B cell (primary cell): ENCODE measurements around the gene CEP164. TPM values are rescaled to one million over a fixed set of nuclear protein-coding genes. Genes with fewer than 3 reads are reported as not detected.

Experiments used
- ATAC-seq: fragments of 200-7000 bp; cut with Tn5 transposase; one replicate; pipeline ENCODE4 v1.10.0; 2021; ENCODE audit warnings: low read depth, mild to moderate bottlenecking, moderate number of reproducible peaks, moderate library complexity
- CTCF ChIA-PET: fragments of 350-600 bp; sonication (Branson Sonifier 250); formaldehyde crosslinking; loops from one replicate; lab custom pipeline; 2021; ENCODE audit warnings: antibody characterized with exemption, inconsistent platforms; lab: Charles Lee
- POLR2A ChIA-PET: fragments of 350-600 bp; sonication (Branson Sonifier 250); formaldehyde crosslinking; loops from one replicate; lab custom pipeline; 2021; ENCODE audit warnings: antibody characterized with exemption; lab: Charles Lee
- DNase-seq: peaks from one replicate; pipeline ENCODE4 v3.0.0; 2013
- H2AFZ ChIP-seq: 2 replicates; pipeline ENCODE4 v1.6.1; 2012; ENCODE audit warnings: mild to moderate bottlenecking, low read depth, low read length; ENCODE audit not compliant: insufficient read depth, poor library complexity, severe bottlenecking
- H3K27ac ChIP-seq, 2 donors: 1 replicate in 1 of 2; 2 replicates in 1 of 2; pipeline ENCODE4 v1.5.1; 2012 to 2013; ENCODE audit warnings: low read length in 2 of 2, mild to moderate bottlenecking in 2 of 2, moderate library complexity in 1 of 2
- H3K27me3 ChIP-seq, 4 experiments: fragments of 200-600 bp in 1 of 4; sonication (generic) in 1 of 4; replicated peaks in 1 of 4; 1 replicate in 2 of 4; 2 replicates in 2 of 4; pipeline versions ENCODE4 v1.6.1 to v1.7.0; 2013 to 2016; ENCODE audit warnings: low read length in 3 of 4, mild to moderate bottlenecking in 2 of 4, mixed read lengths in 1 of 4, moderate library complexity in 1 of 4; ENCODE audit not compliant: insufficient read depth in 4 of 4, control insufficient read depth in 3 of 4; ENCODE audit errors: control extremely low read depth in 1 of 4
- H3K36me3 ChIP-seq, 2 experiments: replicated peaks in 1 of 2; 1 replicate in 1 of 2; 2 replicates in 1 of 2; pipeline versions ENCODE4 v1.6.1 to v1.7.1; 2013; ENCODE audit warnings: low read length in 1 of 2; ENCODE audit not compliant: insufficient read depth in 2 of 2, control insufficient read depth in 1 of 2; ENCODE audit errors: control extremely low read depth in 1 of 2, extremely low read depth in 1 of 2
- H3K4me1 ChIP-seq, 2 donors: fragments of 200-600 bp in 1 of 2; sonication (generic) in 1 of 2; 1 replicate in 1 of 2; 2 replicates in 1 of 2; pipeline versions ENCODE4 v1.5.1 to v1.6.1; 2013 to 2017; ENCODE audit warnings: low read length in 2 of 2; ENCODE audit not compliant: control insufficient read depth in 2 of 2, insufficient read depth in 2 of 2
- H3K4me2 ChIP-seq: replicated peaks from 2 replicates; pipeline ENCODE3; 2012; ENCODE audit warnings: mild to moderate bottlenecking, low read depth, low read length; ENCODE audit not compliant: poor library complexity, severe bottlenecking
- H3K4me3 ChIP-seq, 5 experiments: fragments of 200-600 bp in 1 of 5; sonication (generic) in 1 of 5; 1 replicate in 3 of 5; 2 replicates in 2 of 5; pipeline versions ENCODE4 v1.5.1 to v1.7.0; 2011 to 2016; ENCODE audit warnings: low read length in 4 of 5, mild to moderate bottlenecking in 4 of 5, low read depth in 2 of 5, control low read depth in 1 of 5, moderate library complexity in 1 of 5; ENCODE audit not compliant: insufficient read depth in 1 of 5; ENCODE audit errors: control extremely low read depth in 1 of 5, extremely low read depth in 1 of 5
- H3K79me2 ChIP-seq: fragments of 200-600 bp; sonication (generic); one replicate; pipeline ENCODE4 v1.6.0; 2016; ENCODE audit warnings: low read length; ENCODE audit not compliant: control insufficient read depth, insufficient read depth
- H3K9ac ChIP-seq: fragments of 200-600 bp; sonication (generic); 2 replicates; pipeline ENCODE4 v1.6.1; 2017; ENCODE audit warnings: mild to moderate bottlenecking, low read length, moderate library complexity
- H3K9me3 ChIP-seq, 3 donors: one replicate each; pipeline versions ENCODE4 v1.6.1 to v1.7.1; 2013; ENCODE audit warnings: low read length in 2 of 3; ENCODE audit not compliant: control insufficient read depth in 2 of 3, insufficient read depth in 1 of 3; ENCODE audit errors: control extremely low read depth in 1 of 3
- H4K20me1 ChIP-seq: 2 replicates; pipeline ENCODE4 v1.6.0; 2012; ENCODE audit warnings: mild to moderate bottlenecking, low read length; ENCODE audit not compliant: insufficient read depth, control insufficient read depth, poor library complexity, severe bottlenecking
- H3K27ac Mint-ChIP-seq: one replicate; pipeline ENCODE4 v1.8.0; 2021; ENCODE audit warnings: mixed read lengths
- H3K27me3 Mint-ChIP-seq: one replicate; pipeline ENCODE4 v1.8.0; 2021; ENCODE audit warnings: mixed read lengths
- H3K4me1 Mint-ChIP-seq: one replicate; pipeline ENCODE4 v1.8.0; 2021; ENCODE audit warnings: mixed read lengths
- H3K4me3 Mint-ChIP-seq: one replicate; pipeline ENCODE4 v1.8.0; 2021; ENCODE audit warnings: mixed read lengths
- H3K9me3 Mint-ChIP-seq: one replicate; pipeline ENCODE4 v1.8.0; 2022; ENCODE audit warnings: mixed read lengths; ENCODE audit not compliant: insufficient read depth
- CTCF ChIP-seq: fragments of 200-600 bp; IDR thresholded peaks from one replicate; pipeline ENCODE4 v1.8.0; 2022; ENCODE audit warnings: antibody characterized with exemption, mild to moderate bottlenecking
- EZH2 ChIP-seq: IDR thresholded peaks from 2 replicates; pipeline ENCODE4 v1.6.1; 2012; ENCODE audit warnings: borderline replicate concordance, low read depth, mild to moderate bottlenecking, moderate library complexity, low read length; ENCODE audit not compliant: insufficient read depth, poor library complexity, severe bottlenecking
- WGBS: methylation state at CpG from one replicate; pipeline ENCODE4 v1.1.5; 2013; ENCODE audit warnings: missing lambda C conversion rate; ENCODE audit not compliant: insufficient coverage; 5-methylcytosine and 5-hydroxymethylcytosine counted together
- intact Hi-C: fragments of 100-400 bp; cut with micrococcal nuclease; formaldehyde crosslinking; loops from one replicate; pipeline ENCODE4 v1.10.0; 2022
- polyA plus RNA-seq: library from polyadenylated mRNA; depleted of rRNA; stranded (reverse); fragments of >200 nt; gene quantifications from 2 replicates; pipeline ENCODE4 v1.2.3, GENCODE V29; 2012
- total RNA-seq, 2 donors: library from RNA; stranded (reverse); fragments of 120-200 nt in 1 of 2; gene quantifications; 1 replicate in 1 of 2; 2 replicates in 1 of 2; pipeline versions ENCODE4 v1.2.3 to v1.2.4, GENCODE V29; 2013 to 2022

Gene CEP164
- total and polyA plus RNA-seq, 2 donors (not counting 1 experiment from before 2014, with no cell fraction given) = 31.5 to 54.8 TPM

- Histone ChIP-seq H3K27ac (no peak overlapping the region), H3K4me1 (no peaks in the 10 kb centered on the region), H3K27me3 (no peaks in the 10 kb centered on the region), H3K4me2 (no peak overlapping the region), H3K36me3 (peaks cover 0 to 50% of the 10 kb centered on the region in 2 experiments), H3K79me2 (no peaks in the 10 kb centered on the region), H3K4me3 (no peak overlapping the region), H2AFZ (no peak overlapping the region), H3K9me3 (no peaks in the 10 kb centered on the region), H3K9ac (no peak overlapping the region), H4K20me1 (no peaks in the 10 kb centered on the region)
- 100% methylated on average over 1 of the region's 2 CpGs for WGBS
- DNase-seq (no peak), ATAC-seq (no peak)
- intact Hi-C loops = no loop called here
- TF ChIP-seq CTCF = no peak
- no peak for TF ChIP-seq EZH2
- ChIA-PET POLR2A (no interaction called here), CTCF (no interaction called here)
- Mint-ChIP-seq H3K27ac (no peak overlapping the region), H3K27me3 (no peaks in the 10 kb centered on the region), H3K4me3 (no peak overlapping the region), H3K4me1 (no peaks in the 10 kb centered on the region), H3K9me3 (no peaks in the 10 kb centered on the region)
Observed at GRCh38 chr11:117286588-117286987, 41.1 kb upstream of the CEP164 start.

GRCh38 chr11:117287668-117288067 is 40.0 kb upstream of the CEP164 start:
- H3K36me3 ChIP-seq = peaks cover 0 to 39% of the 10 kb centered on the region in 2 experiments
- Mint-ChIP-seq H3K4me3 (no peak overlapping the region), H3K9me3 (no peaks in the 10 kb centered on the region), H3K27ac (no peak overlapping the region), H3K27me3 (no peaks in the 10 kb centered on the region), H3K4me1 (no peaks in the 10 kb centered on the region)
- H2AFZ ChIP-seq = no peak overlapping the region
- H3K4me2 ChIP-seq = no peak overlapping the region
- no peak for DNase-seq
- H3K79me2 ChIP-seq = no peaks in the 10 kb centered on the region
- intact Hi-C loops = no loop called here
- no peak overlapping the region for H3K9ac ChIP-seq
- WGBS = 100% methylated on average over 1 of the region's 3 CpGs
- ChIA-PET POLR2A (no interaction called here), CTCF (no interaction called here)
- H3K4me3 ChIP-seq = no peak overlapping the region
- no peak for TF ChIP-seq EZH2
- TF ChIP-seq CTCF = no peak
- H3K4me1 ChIP-seq = no peaks in the 10 kb centered on the region
- H3K9me3 ChIP-seq = no peaks in the 10 kb centered on the region
- no peak overlapping the region for H3K27ac ChIP-seq
- no peaks in the 10 kb centered on the region for H3K27me3 ChIP-seq
- no peaks in the 10 kb centered on the region for H4K20me1 ChIP-seq
- no peak for ATAC-seq
